Spleen (tissue), 7 donors: ENCODE results near the gene UNC93A.
"Not testable (repeated sequence)": the region's sequence is repeated elsewhere in the genome, so short reads cannot be mapped to it uniquely, and the experiment has no call there.

Experiments used
- POLR2A ChIP-seq, 3 donors: fragments of 450-650 bp; IDR thresholded peaks; one replicate each; pipeline ENCODE4 v1.5.1; 2017; ENCODE audit warnings: antibody characterized with exemption in 3 of 3, mild to moderate bottlenecking in 1 of 3
- TF ChIP-seq, protein P1 (sequence below), 11 experiments: fragments of 200-600 bp in 7 of 11; fragments of 450-650 bp in 4 of 11; sonication (generic) in 4 of 11; IDR thresholded peaks in 8 of 11; conservative IDR thresholded peaks in 3 of 11; 1 replicate in 7 of 11; 2 replicates in 4 of 11; pipeline versions ENCODE4 v1.4.0 to v1.8.0; 2016 to 2021; ENCODE audit warnings: antibody characterized with exemption in 11 of 11, inconsistent platforms in 4 of 11, mild to moderate bottlenecking in 1 of 11
- donor health status: DM: no; HTN: no; CAD: no; lungs with moderate emphysema.
- donor health status: DM: no; HTN: no; CAD: no.
- donor health status: DM: no; HTN: no; CAD: no.

DNA sequence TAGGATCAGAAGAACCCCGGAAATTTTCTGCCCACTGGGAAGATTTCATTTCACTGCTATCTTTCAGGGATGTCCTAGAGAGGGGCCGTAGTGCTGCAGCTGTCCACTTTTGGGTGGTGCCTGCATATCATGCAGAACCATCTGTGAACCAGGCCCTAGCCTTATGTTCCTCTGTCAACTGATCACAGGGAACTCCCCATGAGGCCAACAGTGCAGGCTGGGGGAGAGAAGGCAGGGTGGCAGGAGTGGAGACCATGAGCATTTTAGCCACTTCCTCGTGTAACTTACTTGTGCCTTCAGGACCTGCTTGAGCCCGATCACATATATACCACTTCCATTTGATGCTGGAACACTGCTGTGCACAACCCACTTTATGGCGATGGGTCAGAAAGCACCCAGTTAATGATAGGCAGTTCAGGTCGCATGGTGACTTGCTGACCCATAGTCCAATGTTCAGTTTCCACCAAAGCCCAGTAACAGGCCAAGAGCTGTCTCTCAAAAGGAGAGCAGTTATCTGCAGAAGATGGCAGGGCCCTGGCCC, 48.5 kb upstream of the UNC93A start:
- TF ChIP-seq POLR2A (IDR thresholded peaks at IDR 0.05), result not testable (repeated sequence)
- TF ChIP-seq, protein P1, sequence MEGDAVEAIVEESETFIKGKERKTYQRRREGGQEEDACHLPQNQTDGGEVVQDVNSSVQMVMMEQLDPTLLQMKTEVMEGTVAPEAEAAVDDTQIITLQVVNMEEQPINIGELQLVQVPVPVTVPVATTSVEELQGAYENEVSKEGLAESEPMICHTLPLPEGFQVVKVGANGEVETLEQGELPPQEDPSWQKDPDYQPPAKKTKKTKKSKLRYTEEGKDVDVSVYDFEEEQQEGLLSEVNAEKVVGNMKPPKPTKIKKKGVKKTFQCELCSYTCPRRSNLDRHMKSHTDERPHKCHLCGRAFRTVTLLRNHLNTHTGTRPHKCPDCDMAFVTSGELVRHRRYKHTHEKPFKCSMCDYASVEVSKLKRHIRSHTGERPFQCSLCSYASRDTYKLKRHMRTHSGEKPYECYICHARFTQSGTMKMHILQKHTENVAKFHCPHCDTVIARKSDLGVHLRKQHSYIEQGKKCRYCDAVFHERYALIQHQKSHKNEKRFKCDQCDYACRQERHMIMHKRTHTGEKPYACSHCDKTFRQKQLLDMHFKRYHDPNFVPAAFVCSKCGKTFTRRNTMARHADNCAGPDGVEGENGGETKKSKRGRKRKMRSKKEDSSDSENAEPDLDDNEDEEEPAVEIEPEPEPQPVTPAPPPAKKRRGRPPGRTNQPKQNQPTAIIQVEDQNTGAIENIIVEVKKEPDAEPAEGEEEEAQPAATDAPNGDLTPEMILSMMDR (IDR thresholded peaks at IDR 0.05 in 8 of 11, conservative IDR thresholded peaks at IDR 0.05 in 3 of 11), result not testable (repeated sequence)
